ENCODE results near the gene TSSK2.
A peak's percentile ranks its signal among the peaks of the same experiment; 100 is the strongest.

Gene TSSK2

GRCh38 chr22:19172213-19173046, 41.3 kb downstream of the TSSK2 start:
- DNase-seq: no peak

- DNase-seq: no peak
Measured at GRCh38 chr22:19173047-19174035, 42.2 kb downstream of the TSSK2 start.

- DNase-seq: no peak
Measured at GRCh38 chr22:19174106-19175025, 43.3 kb downstream of the TSSK2 start.

- no peak for DNase-seq
Measured at GRCh38 chr22:19175026-19175601, 44.0 kb downstream of the TSSK2 start.

- DNase-seq: no peak
Measured at GRCh38 chr22:19175602-19176174, 44.6 kb downstream of the TSSK2 start.

- peak; percentile 45 for DNase-seq
Measured at GRCh38 chr22:19176175-19176643, 45.1 kb downstream of the TSSK2 start.

- no peak for DNase-seq
Measured at GRCh38 chr22:19176732-19177131, 45.6 kb downstream of the TSSK2 start.

GRCh38 chr22:19177164-19178064, 46.3 kb downstream of the TSSK2 start:
- peak; percentile 56 for DNase-seq

GRCh38 chr22:19178065-19178656, 47.1 kb downstream of the TSSK2 start:
- DNase-seq: peak; percentile 75

- DNase-seq: peak; percentile 88
Measured at GRCh38 chr22:19178657-19179496, 47.8 kb downstream of the TSSK2 start, which contains the start of gene SLC25A1. TSS of gene SLC25A1 (minus strand) at chr22:19178736. CDS start at chr22:19178673, 63 bp downstream.

GRCh38 chr22:19179497-19180048, 48.5 kb downstream of the TSSK2 start:
- peak; percentile 70 for DNase-seq

- DNase-seq: no peak
Measured at GRCh38 chr22:19180234-19180633, 49.1 kb downstream of the TSSK2 start.

- no peak for DNase-seq
Measured at GRCh38 chr22:19180740-19181410, 49.8 kb downstream of the TSSK2 start.

GRCh38 chr22:19181786-19182471, 50.8 kb downstream of the TSSK2 start:
- no peak for DNase-seq
